C4-2B (cell line): ENCODE measurements around the gene PRKAG1.

ENCODE experiments used
- ZFX ChIP-seq: fragments of 450-650 bp; IDR thresholded peaks from 2 replicates; pipeline ENCODE4 v1.6.1; 2017
- TF ChIP-seq, protein P1 (sequence below): fragments of 450-650 bp; conservative IDR thresholded peaks from 2 replicates; pipeline ENCODE4 v1.5.1; 2017; ENCODE audit warnings: mild to moderate bottlenecking

DNA sequence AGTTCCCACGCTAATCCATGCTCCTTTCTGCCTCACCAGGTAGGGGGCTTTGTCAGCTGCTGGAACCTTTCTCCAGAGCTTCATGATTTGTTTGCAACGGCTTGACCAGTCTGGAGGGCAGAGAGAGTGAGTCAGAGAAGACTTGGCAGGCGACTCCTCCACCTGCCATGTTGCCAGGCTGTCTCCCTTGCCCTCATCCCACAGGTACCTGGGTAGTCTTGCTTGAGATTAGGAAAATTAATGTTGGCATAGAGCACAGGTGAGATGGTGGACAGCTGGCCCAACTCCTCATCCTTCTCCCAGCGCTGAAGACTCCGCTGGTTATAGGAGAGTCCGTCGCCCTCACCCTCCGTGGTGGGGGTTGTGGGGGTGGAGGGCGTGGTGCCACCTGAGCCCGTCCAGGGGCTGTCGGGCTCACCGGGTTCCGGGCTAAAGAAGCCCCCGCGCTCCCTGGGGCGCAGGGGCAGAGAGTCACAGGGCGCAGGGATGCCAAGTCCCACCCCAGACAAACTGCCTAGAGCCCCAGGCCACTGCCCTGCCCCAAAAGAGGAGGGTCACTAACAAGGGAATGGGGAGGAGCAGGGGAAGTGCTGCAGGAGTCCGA lies 23.4 kb upstream of the PRKAG1 start:
- TF ChIP-seq, protein P1, sequence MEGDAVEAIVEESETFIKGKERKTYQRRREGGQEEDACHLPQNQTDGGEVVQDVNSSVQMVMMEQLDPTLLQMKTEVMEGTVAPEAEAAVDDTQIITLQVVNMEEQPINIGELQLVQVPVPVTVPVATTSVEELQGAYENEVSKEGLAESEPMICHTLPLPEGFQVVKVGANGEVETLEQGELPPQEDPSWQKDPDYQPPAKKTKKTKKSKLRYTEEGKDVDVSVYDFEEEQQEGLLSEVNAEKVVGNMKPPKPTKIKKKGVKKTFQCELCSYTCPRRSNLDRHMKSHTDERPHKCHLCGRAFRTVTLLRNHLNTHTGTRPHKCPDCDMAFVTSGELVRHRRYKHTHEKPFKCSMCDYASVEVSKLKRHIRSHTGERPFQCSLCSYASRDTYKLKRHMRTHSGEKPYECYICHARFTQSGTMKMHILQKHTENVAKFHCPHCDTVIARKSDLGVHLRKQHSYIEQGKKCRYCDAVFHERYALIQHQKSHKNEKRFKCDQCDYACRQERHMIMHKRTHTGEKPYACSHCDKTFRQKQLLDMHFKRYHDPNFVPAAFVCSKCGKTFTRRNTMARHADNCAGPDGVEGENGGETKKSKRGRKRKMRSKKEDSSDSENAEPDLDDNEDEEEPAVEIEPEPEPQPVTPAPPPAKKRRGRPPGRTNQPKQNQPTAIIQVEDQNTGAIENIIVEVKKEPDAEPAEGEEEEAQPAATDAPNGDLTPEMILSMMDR: no peak
- no peak for TF ChIP-seq ZFX
